CD1c-positive myeloid dendritic cell (primary cell): ENCODE data around the gene SDR9C7.
"Not testable (repeated sequence)": the region's sequence is repeated elsewhere in the genome, so short reads cannot be mapped to it uniquely, and the experiment has no call there.

Experiments used
- DNase-seq: peaks from one replicate; pipeline ENCODE4 v3.0.0-alpha.2; 2016; ENCODE audit errors: extremely low spot score

The SDR9C7 gene

GRCh38 chr12:56916296-56916995 is 17.8 kb downstream of the SDR9C7 start:
- DNase-seq = no peak

DNA sequence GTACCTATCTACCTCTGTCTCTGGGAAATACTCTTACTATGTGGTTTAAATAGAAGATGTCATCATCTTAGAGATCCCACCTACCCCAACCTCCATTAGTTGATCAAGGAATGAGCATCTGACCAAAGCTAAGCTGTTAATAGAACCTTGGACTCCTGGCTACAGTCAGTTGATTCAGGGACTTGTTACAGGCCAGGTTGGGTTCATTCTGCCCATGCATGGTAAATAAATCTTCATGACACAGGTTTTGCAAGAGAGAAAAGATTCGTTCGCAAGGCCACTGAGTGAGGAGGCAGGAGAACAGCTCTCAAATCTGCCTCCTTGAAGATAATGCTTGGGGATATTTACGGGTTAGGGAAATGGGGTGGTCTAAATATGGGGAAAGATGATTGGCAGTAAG is 19.5 kb downstream of the SDR9C7 start:
- DNase-seq = no peak

DNA sequence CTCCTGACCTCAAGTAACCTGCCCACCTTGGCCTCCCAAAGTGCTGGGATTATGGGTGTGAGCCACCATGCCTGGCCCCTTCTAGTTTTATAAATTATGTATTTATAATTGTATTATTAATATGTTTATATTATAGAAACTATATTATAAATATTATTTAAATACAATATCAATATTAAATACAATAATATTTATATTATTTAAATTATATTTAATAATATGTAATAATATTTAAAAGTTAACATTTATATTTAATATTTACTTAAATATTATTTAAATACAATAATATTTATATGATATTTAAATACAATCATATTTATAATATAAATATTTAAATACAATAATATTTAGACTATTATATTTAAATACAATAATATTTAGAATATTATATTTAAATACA is 20.0 kb downstream of the SDR9C7 start:
- DNase-seq = no peak

DNA sequence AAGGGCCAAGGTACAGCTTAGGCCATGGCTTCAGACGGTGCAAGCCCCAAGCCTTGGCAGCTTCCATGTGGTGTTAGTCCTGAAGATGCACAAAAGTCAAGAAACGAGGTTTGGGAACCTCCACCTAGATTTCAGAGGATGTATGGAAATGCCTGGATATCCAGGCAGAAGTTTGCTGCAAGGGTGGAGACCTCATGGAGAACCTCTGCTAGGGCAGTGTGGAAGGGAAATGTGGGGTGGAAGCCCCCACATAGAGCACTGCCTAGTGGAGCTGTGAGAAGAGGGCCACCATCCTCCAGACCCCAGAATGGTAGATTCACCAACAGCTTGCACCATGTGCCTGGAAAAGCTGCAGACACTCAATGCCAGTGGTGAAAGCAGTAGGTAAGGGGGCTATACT is 24.8 kb downstream of the SDR9C7 start:
- DNase-seq = not testable (repeated sequence)

DNA sequence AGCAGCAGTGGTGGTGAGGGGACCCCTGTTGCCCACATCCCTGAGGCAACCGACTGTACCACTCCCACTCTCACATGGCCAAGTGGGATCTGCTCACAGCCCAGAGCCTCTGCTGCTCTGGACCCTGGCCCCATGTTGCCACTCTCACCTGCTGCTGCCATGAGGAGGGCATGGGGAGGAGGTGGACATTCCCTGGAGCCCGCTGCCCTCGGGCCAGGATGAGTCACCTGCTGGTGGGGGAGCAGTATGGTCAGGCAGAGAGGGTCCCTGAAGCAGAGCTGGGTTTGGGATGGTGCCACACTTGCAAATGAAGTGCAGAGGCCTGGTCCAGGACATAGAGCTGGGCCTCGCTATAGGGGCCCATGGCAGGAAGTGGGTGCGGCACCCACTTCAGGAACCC is 26.1 kb downstream of the SDR9C7 start:
- no peak for DNase-seq

- no peak for DNase-seq
These were observed 28.4 kb downstream of the SDR9C7 start for GRCh38 chr12:56905852-56906251.

DNA sequence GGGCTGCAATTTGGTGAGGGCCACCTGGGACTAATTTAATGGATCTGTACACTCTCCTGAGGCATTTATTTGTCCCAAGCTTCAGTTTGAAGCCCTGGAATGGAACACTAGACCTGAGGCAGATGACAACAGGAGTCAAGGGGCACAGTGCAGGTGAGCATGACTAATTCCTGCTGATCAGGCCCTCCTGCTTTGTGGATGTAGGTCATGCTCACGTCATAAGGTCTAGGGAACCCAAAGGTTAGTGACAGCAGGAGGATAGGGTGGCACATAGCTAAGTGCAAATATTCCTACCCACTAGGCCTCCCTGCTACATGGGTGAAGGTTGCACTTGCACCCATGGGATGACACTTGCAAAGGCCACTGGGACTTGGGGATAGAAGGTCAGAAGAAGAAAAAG is 30.8 kb downstream of the SDR9C7 start:
- no peak for DNase-seq

- DNase-seq = not testable (repeated sequence)
These were observed 32.9 kb downstream of the SDR9C7 start for GRCh38 chr12:56901313-56901712.

DNA sequence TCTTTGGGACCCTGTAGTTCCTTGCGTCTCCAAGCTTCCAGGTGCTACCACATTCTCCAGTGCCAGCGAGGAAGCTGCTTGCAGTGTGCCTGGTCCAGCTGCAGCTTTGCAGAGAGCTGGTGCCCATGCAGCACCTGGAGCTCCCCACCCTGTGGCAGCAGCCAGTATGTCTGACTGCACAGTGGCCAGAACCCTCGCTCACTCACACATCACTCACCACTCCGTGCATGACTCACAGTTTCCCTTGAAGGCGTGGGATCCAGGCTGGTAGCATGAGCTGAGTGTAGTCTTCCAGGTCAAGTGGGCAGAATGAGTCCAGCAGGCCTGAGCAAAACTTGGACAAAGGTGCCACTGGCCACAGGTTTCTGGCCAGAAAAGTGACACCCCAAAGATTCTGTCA is 33.6 kb downstream of the SDR9C7 start:
- DNase-seq = no peak

DNA sequence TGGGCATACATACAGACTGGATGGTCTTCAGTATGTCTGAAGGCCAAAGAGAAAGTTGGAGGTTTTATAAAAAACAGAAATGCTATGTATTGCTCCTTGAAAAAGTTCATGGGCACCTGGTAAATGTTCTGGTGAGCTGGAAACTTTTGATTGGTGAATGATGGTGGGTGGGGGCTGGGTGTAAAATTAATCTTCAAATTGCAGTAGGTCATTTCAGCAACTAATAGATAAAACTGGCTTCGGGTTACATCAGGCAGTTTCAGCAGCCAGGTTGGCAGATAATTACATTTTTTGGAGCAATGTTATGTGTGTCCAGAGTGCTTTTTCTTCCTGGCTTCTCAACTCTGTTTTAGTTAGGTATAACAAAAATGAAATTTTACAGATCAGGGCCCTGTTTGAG is 35.3 kb downstream of the SDR9C7 start:
- no peak for DNase-seq

GRCh38 chr12:56897844-56898361 is 36.3 kb downstream of the SDR9C7 start:
- no peak for DNase-seq

DNA sequence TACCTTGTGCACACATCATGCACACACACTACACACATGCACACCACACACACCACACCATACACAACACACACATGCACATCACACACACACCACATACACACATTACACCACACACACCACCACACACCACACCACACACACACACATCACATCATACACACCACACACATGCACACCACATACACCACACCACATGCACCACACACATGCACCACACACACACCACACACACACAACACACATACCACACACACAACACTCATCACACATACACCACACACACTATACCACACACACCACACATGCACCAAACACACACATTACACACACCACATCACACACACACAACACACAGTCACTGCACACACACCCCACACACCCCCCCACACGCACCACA is 38.1 kb downstream of the SDR9C7 start:
- DNase-seq = no peak

GRCh38 chr12:56894698-56895368 is 39.4 kb downstream of the SDR9C7 start:
- no peak for DNase-seq

GRCh38 chr12:56891885-56892284 is 42.3 kb downstream of the SDR9C7 start:
- DNase-seq = not testable (repeated sequence)

DNA sequence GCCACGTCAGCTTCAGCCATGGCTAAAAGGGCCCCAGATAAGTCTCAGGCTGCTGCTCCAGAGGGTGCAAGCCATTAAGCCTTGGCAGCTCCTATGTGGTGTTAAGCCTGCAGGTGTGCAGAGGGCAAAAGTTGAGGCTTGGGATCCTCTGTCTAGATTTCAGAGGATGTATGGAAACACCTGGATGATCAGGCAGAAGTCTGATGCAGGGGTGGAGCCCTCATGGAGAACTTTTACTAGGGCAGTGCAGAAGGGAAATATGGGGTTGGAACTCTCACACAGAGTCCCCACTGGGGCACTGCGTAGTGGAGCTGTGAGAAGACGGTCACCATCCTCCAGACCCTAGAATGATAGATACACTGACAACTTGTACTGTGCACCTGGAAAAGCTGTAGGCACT is 47.9 kb downstream of the SDR9C7 start:
- DNase-seq = no peak

DNA sequence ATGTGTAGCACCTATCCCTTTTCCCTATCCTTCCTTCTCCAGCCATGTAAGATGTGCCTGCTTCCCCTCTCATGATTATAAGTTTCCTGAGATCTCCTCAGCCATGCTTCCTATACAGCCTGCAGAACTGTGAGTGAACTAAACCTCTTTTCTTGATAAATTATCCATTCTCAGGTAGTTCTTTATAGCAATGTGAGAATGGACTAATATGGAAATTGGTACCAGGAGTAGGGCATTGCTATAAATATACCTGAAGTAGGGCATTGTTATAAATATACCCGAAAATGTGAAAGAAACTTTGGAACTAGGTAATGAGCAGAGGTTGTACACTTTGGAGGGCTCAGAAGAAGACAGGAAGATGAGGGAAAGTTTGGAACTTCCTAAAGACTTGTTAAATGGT is 48.9 kb downstream of the SDR9C7 start:
- DNase-seq = no peak

GRCh38 chr12:56884421-56884820 is 49.8 kb downstream of the SDR9C7 start:
- no peak for DNase-seq

DNA sequence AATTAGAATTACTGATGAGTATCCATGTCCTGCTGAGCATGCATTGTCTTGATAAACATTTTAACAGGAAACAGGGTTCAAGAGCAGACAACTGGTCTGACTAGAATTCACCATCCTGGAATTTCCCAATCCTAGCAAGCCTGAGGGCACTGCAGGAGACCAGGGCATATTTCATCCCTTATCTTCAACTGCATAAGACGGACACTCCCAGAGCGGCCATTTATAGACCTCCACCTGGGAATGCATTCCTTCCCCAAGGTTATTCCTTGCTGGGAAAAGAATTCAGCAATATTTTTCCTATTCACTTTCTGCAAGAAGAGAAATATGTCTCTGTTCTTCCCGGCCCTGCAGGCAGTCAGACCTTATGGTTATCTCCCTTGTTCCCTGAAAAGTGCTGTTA is 51.8 kb downstream of the SDR9C7 start:
- not testable (repeated sequence) for DNase-seq

- DNase-seq = no peak
These were observed 53.8 kb downstream of the SDR9C7 start for GRCh38 chr12:56880125-56880992.

DNA sequence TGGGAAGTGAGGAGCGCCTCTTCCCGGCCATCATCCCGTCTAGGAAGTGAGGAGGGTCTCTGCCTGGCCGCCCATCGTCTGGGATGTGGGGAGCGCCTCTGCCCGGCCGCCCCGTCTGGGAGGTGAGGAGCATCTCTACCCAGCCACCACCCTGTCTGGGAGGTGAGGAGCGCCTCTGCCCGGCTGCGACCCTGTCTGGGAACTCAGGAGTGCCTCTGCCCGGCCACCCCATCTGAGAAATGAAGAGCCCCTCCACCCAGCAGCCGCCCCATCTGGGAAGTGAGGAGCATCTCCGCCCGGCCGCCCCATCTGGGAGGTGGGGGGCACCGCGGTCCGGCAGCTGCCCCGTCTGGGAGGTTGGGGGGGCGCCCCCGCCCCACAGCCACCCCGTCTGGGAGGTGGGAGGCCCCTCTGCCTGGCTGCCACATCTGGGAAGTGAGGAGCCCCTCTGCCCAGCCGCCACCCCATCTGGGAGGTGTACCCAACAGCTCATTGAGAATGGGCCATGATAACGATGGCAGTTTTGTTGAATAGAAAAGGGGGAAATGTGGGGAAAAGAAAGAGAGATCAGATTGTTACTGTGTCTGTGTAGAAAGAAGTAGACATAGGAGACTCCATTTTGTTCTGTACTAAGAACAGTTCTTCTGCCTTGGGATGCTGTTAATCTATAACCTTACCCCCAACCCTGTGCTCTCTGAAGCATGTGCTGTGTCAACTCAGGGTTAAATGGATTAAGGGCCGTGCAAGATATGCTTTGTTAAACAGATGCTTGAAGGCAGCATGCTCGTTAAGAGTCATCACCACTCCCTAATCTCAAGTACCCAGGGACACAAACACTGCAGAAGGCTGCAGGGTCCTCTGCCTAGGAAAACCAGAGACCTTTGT is 54.7 kb downstream of the SDR9C7 start:
- DNase-seq = not testable (repeated sequence)

GRCh38 chr12:56878010-56878339 is 56.2 kb downstream of the SDR9C7 start:
- DNase-seq = no peak
